ENCODE measurements around the gene EPHA7. TPM values are rescaled to one million over a fixed set of nuclear protein-coding genes. Genes with fewer than 3 reads are reported as not detected.

EPHA7 gene
- polyA plus RNA-seq, 1 of the 3 experiments (the other 2 are of a cell fraction): under 0.01 TPM

GRCh38 chr6:93299622-93300021 lies 119.7 kb downstream of the EPHA7 start:
- no peak for DNase-seq
- CTCF ChIA-PET: no interaction called here
- H3K79me2 ChIP-seq (ENCODE audit: insufficient read depth): no peaks in the 10 kb centered on the region
- no peaks in the 10 kb centered on the region for H3K4me1 ChIP-seq (ENCODE audit: control insufficient read depth in 1 of 2, insufficient read depth in 2 of 2, low read depth in 1 of 2, low read length in 1 of 2)
- no peak overlapping the region for H3K4me2 ChIP-seq
- H3K9me2 ChIP-seq: no peaks in the 10 kb centered on the region
- no peaks in the 10 kb centered on the region for H3K9me3 ChIP-seq
- WGBS (ENCODE audit: low lambda C conversion rate): 2% methylated on average over 3 of the region's 3 CpGs
- H3K36me3 ChIP-seq (replicated peaks in 1 of 2; ENCODE audit: control insufficient read depth in 1 of 2, insufficient read depth in 2 of 2, low read length in 1 of 2): no peaks in the 10 kb centered on the region
- TF ChIP-seq NFIC (IDR thresholded peaks at IDR 0.05; ENCODE audit: borderline replicate concordance): no peak
- TF ChIP-seq REST (IDR thresholded peaks at IDR 0.05; ENCODE audit: low read depth, low read length): no peak
- TF ChIP-seq RCOR1 (IDR thresholded peaks at IDR 0.05; ENCODE audit: low read length): no peak
- TF ChIP-seq SMC3 (IDR thresholded peaks at IDR 0.05; ENCODE audit: low read depth, low read length): no peak
- TF ChIP-seq TAF1 (IDR thresholded peaks at IDR 0.05; ENCODE audit: borderline replicate concordance, low read depth, low read length): no peak
- TF ChIP-seq CHD2 (IDR thresholded peaks at IDR 0.05; ENCODE audit: low read length, partially characterized antibody): no peak
- TF ChIP-seq FOXJ3 (CRISPR knock-in tag; IDR thresholded peaks at IDR 0.05): no peak
- TF ChIP-seq NRF1 (IDR thresholded peaks at IDR 0.05; ENCODE audit: low read depth, low read length): no peak
- no peak for TF ChIP-seq YY1 (IDR thresholded peaks at IDR 0.05; ENCODE audit: low read depth)
- no peak for TF ChIP-seq ELF1 (IDR thresholded peaks at IDR 0.05)
- TF ChIP-seq MXI1 (IDR thresholded peaks at IDR 0.05; ENCODE audit: low read depth, low read length): no peak
- TF ChIP-seq EP300 (IDR thresholded peaks at IDR 0.05; ENCODE audit: borderline replicate concordance in 1 of 2, low read depth in 1 of 2, low read length in 1 of 2): no peak
- TF ChIP-seq GABPA (IDR thresholded peaks at IDR 0.05; ENCODE audit: low read depth): no peak
- H3K4me3 ChIP-seq (ENCODE audit: low read depth in 2 of 2, low read length in 1 of 2): no peak overlapping the region
- no peaks in the 10 kb centered on the region for H4K20me1 ChIP-seq (ENCODE audit: insufficient read depth)
- H2AFZ ChIP-seq (ENCODE audit: low read depth): no peak overlapping the region
- no peak overlapping the region for H3K27ac ChIP-seq (ENCODE audit: low read depth in 2 of 2, low read length in 1 of 2)
- POLR2A ChIA-PET: no interaction called here
- H3F3A ChIP-seq (replicated peaks; ENCODE audit: insufficient read depth): no peaks in the 10 kb centered on the region
- no peaks in the 10 kb centered on the region for H3K27me3 ChIP-seq (ENCODE audit: insufficient read depth)
- no peak overlapping the region for H3K9ac ChIP-seq

GRCh38 chr6:93295631-93296030 lies 123.7 kb downstream of the EPHA7 start:
- DNase-seq: no peak
- Histone ChIP-seq H4K20me1 (ENCODE audit: insufficient read depth) (no peaks in the 10 kb centered on the region), H3K9me2 (no peaks in the 10 kb centered on the region), H3K79me2 (ENCODE audit: insufficient read depth) (no peaks in the 10 kb centered on the region), H3K4me3 (ENCODE audit: low read depth in 2 of 2, low read length in 1 of 2) (no peak overlapping the region), H3K4me1 (ENCODE audit: control insufficient read depth in 1 of 2, insufficient read depth in 2 of 2, low read depth in 1 of 2, low read length in 1 of 2) (no peaks in the 10 kb centered on the region), H2AFZ (ENCODE audit: low read depth) (no peak overlapping the region), H3K36me3 (replicated peaks in 1 of 2; ENCODE audit: control insufficient read depth in 1 of 2, insufficient read depth in 2 of 2, low read length in 1 of 2) (no peaks in the 10 kb centered on the region), H3F3A (replicated peaks; ENCODE audit: insufficient read depth) (no peaks in the 10 kb centered on the region), H3K4me2 (no peak overlapping the region), H3K9me3 (no peaks in the 10 kb centered on the region), H3K27me3 (ENCODE audit: insufficient read depth) (no peaks in the 10 kb centered on the region), H3K9ac (no peak overlapping the region), H3K27ac (ENCODE audit: low read depth in 2 of 2, low read length in 1 of 2) (no peak overlapping the region)
- TF ChIP-seq TCF12 (IDR thresholded peaks at IDR 0.05): no peak
- no peak for TF ChIP-seq EP300 (IDR thresholded peaks at IDR 0.05; ENCODE audit: borderline replicate concordance in 1 of 2, low read depth in 1 of 2, low read length in 1 of 2)
- no peak for TF ChIP-seq FOSL2 (IDR thresholded peaks at IDR 0.05; ENCODE audit: borderline replicate concordance, low read depth)
- no peak for TF ChIP-seq GATA2 (CRISPR knock-in tag; IDR thresholded peaks at IDR 0.05)
- ChIA-PET CTCF (no interaction called here), POLR2A (no interaction called here)

Measured in SK-N-SH (cell line).